Measurements from ENCODE around the gene CCNDBP1.
"Not testable (repeated sequence)": the region's sequence is repeated elsewhere in the genome, so short reads cannot be mapped to it uniquely, and the experiment has no call there.

CCNDBP1 gene

GRCh38 chr15:43196760-43197548 lies 11.8 kb downstream of the CCNDBP1 start:
- no peak overlapping the region for H3K4me3 ChIP-seq (ENCODE audit: low read depth, low read length)
- no peak for DNase-seq (ENCODE audit: low read depth)
- no peak for TF ChIP-seq CTCF (IDR thresholded peaks at IDR 0.05; ENCODE audit: insufficient read depth, low read depth, low read length, missing control alignments)

GRCh38 chr15:43197773-43198172 lies 12.6 kb downstream of the CCNDBP1 start:
- not testable (repeated sequence) for DNase-seq (ENCODE audit: low read depth); H3K4me3 ChIP-seq (ENCODE audit: low read depth, low read length)

GRCh38 chr15:43198556-43198955 lies 13.4 kb downstream of the CCNDBP1 start:
- not testable (repeated sequence) for H3K4me3 ChIP-seq (ENCODE audit: low read depth, low read length); DNase-seq (ENCODE audit: low read depth)

GRCh38 chr15:43198992-43199391 lies 13.8 kb downstream of the CCNDBP1 start:
- no peak overlapping the region for H3K4me3 ChIP-seq (ENCODE audit: low read depth, low read length)
- no peak for DNase-seq (ENCODE audit: low read depth)
- TF ChIP-seq CTCF (IDR thresholded peaks at IDR 0.05; ENCODE audit: insufficient read depth, low read depth, low read length, missing control alignments) = no peak

- no peak for TF ChIP-seq CTCF (IDR thresholded peaks at IDR 0.05; ENCODE audit: insufficient read depth, low read depth, low read length, missing control alignments)
- no peak overlapping the region for H3K4me3 ChIP-seq (ENCODE audit: low read depth, low read length)
- DNase-seq (ENCODE audit: low read depth) = no peak
Observed at GRCh38 chr15:43199945-43200488, 14.8 kb downstream of the CCNDBP1 start.

- no peak overlapping the region for H3K4me3 ChIP-seq (ENCODE audit: low read depth, low read length)
- TF ChIP-seq CTCF (IDR thresholded peaks at IDR 0.05; ENCODE audit: insufficient read depth, low read depth, low read length, missing control alignments) = peak; percentile 62
- peak; percentile 52 for DNase-seq (ENCODE audit: low read depth)
Observed at GRCh38 chr15:43204016-43204901, 19.1 kb downstream of the CCNDBP1 start.

- no peak for TF ChIP-seq CTCF (IDR thresholded peaks at IDR 0.05; ENCODE audit: insufficient read depth, low read depth, low read length, missing control alignments)
- no peak overlapping the region for H3K4me3 ChIP-seq (ENCODE audit: low read depth, low read length)
- no peak for DNase-seq (ENCODE audit: low read depth)
Observed at GRCh38 chr15:43206054-43206453, 20.9 kb downstream of the CCNDBP1 start.

Measured in GM12865 (cell line).